HepG2 (cell line): ENCODE measurements around the gene ABCC8. TPM values are rescaled to one million over a fixed set of nuclear protein-coding genes. Genes with fewer than 3 reads are reported as not detected.

Source experiments
- FOXM1 ChIP-seq: sonication (generic); formaldehyde crosslinking; IDR thresholded peaks from 2 replicates; pipeline ENCODE4 v1.5.0; 2020; ENCODE audit warnings: missing genetic modification reagents
- IKZF5 ChIP-seq: IDR thresholded peaks from 2 replicates; pipeline ENCODE4 v1.6.1; 2018; ENCODE audit warnings: missing genetic modification reagents, mild to moderate bottlenecking, missing compliant biosample characterization
- JUND ChIP-seq: sonication (generic); formaldehyde crosslinking; IDR thresholded peaks from 2 replicates; pipeline ENCODE4 v1.8.0; 2022; ENCODE audit warnings: mild to moderate bottlenecking, missing genetic modification reagents
- MLLT10 ChIP-seq: sonication (generic); formaldehyde crosslinking; IDR thresholded peaks from 2 replicates; pipeline ENCODE4 v1.4.0; 2020; ENCODE audit warnings: missing genetic modification reagents
- NAIF1 ChIP-seq: sonication (generic); formaldehyde crosslinking; IDR thresholded peaks from 2 replicates; pipeline ENCODE4 v1.5.0; 2020; ENCODE audit warnings: mild to moderate bottlenecking, missing genetic modification reagents, borderline replicate concordance
- NFKB2 ChIP-seq: sonication (generic); formaldehyde crosslinking; IDR thresholded peaks from 2 replicates; pipeline ENCODE4 v1.4.0; 2020; ENCODE audit warnings: missing genetic modification reagents, borderline replicate concordance
- NFRKB ChIP-seq: fragments of 450-650 bp; IDR thresholded peaks from 2 replicates; pipeline ENCODE4 v1.6.1; 2017
- NR0B2 ChIP-seq: sonication (generic); formaldehyde crosslinking; IDR thresholded peaks from 2 replicates; pipeline ENCODE4 v1.4.0; 2020; ENCODE audit warnings: mild to moderate bottlenecking, missing genetic modification reagents
- PHF5A ChIP-seq: IDR thresholded peaks from one replicate; pipeline ENCODE4 v1.6.1; 2018; ENCODE audit warnings: low read depth, missing genetic modification reagents; ENCODE audit not compliant: unreplicated experiment
- POGK ChIP-seq: sonication (generic); formaldehyde crosslinking; conservative IDR thresholded peaks from 2 replicates; pipeline ENCODE4 v1.8.0; 2022; ENCODE audit warnings: mild to moderate bottlenecking, moderate library complexity, missing genetic modification reagents
- SIN3A ChIP-seq: IDR thresholded peaks from 2 replicates; pipeline ENCODE4 v1.6.1; 2011; ENCODE audit warnings: low read depth, mild to moderate bottlenecking, control low read depth, low read length, borderline replicate concordance
- SMAD1 ChIP-seq: sonication (generic); formaldehyde crosslinking; IDR thresholded peaks from 2 replicates; pipeline ENCODE4 v1.4.0; 2020; ENCODE audit warnings: missing genetic modification reagents, low read depth, mild to moderate bottlenecking, borderline replicate concordance
- SNAI1 ChIP-seq: sonication (generic); formaldehyde crosslinking; IDR thresholded peaks from 2 replicates; pipeline ENCODE4 v1.5.0; 2020; ENCODE audit warnings: mild to moderate bottlenecking, missing genetic modification reagents, borderline replicate concordance
- THAP11 ChIP-seq: IDR thresholded peaks from 2 replicates; pipeline ENCODE4 v1.6.1; 2016; ENCODE audit warnings: missing biosample characterization, missing genetic modification reagents
- ZFP36L1 ChIP-seq: sonication (generic); formaldehyde crosslinking; IDR thresholded peaks from 2 replicates; pipeline ENCODE4 v1.8.0; 2022; ENCODE audit warnings: mild to moderate bottlenecking, missing genetic modification reagents, moderate library complexity
- ZFP62 ChIP-seq: sonication (generic); formaldehyde crosslinking; IDR thresholded peaks from 2 replicates; pipeline ENCODE4 v1.4.0; 2020; ENCODE audit warnings: missing genetic modification reagents
- ZMAT5 ChIP-seq: sonication (generic); formaldehyde crosslinking; IDR thresholded peaks from 2 replicates; pipeline ENCODE4 v1.5.0; 2020; ENCODE audit warnings: mild to moderate bottlenecking, low read depth, missing genetic modification reagents, borderline replicate concordance
- ZNF501 ChIP-seq: sonication (generic); formaldehyde crosslinking; IDR thresholded peaks from 2 replicates; pipeline ENCODE4 v1.5.1; 2020; ENCODE audit warnings: mild to moderate bottlenecking, moderate library complexity, missing genetic modification reagents
- ZNF549 ChIP-seq: sonication (generic); formaldehyde crosslinking; IDR thresholded peaks from 2 replicates; pipeline ENCODE4 v1.5.0; 2020; ENCODE audit warnings: missing genetic modification reagents
- ZNF75D ChIP-seq: sonication (generic); formaldehyde crosslinking; IDR thresholded peaks from 2 replicates; pipeline ENCODE4 v1.8.1; 2023; ENCODE audit warnings: missing genetic modification reagents, mild to moderate bottlenecking, borderline replicate concordance
- ZNF790 ChIP-seq: sonication (generic); formaldehyde crosslinking; IDR thresholded peaks from 2 replicates; pipeline ENCODE4 v1.8.0; 2022; ENCODE audit warnings: missing genetic modification reagents, mild to moderate bottlenecking, borderline replicate concordance
- ZSCAN30 ChIP-seq: sonication (generic); formaldehyde crosslinking; IDR thresholded peaks from 2 replicates; pipeline ENCODE4 v1.5.0; 2020; ENCODE audit warnings: mild to moderate bottlenecking, missing genetic modification reagents
- polyA plus RNA-seq, 8 experiments: library from polyadenylated mRNA; depleted of rRNA in 3 of 8; stranded (reverse) in 7 of 8; unstranded in 1 of 8; fragments of >200 nt; fragmentation: Illumina TruSeq in 4 of 8; extraction: Trizol in 4 of 8; gene quantifications; 2 replicates each; pipeline versions ENCODE4 v1.2.1 to v1.2.3, GENCODE V29; 2011 to 2016; ENCODE audit warnings: low read depth in 4 of 8, missing spikeins in 1 of 8, mixed read lengths in 1 of 8; ENCODE audit not compliant: insufficient read depth in 1 of 8
- total RNA-seq, 5 experiments: library from RNA; depleted of rRNA; stranded (reverse); fragments of >200 nt; fragmentation: Illumina TruSeq; extraction: Trizol; gene quantifications; 2 replicates each; pipeline ENCODE4 v1.2.3, GENCODE V29; 2016; ENCODE audit warnings: low read depth in 1 of 5
- TF ChIP-seq, protein P1 (sequence below): sonication (generic); formaldehyde crosslinking; IDR thresholded peaks from 2 replicates; pipeline ENCODE4 v1.4.0; 2020; ENCODE audit warnings: low read depth, missing genetic modification reagents

The ABCC8 gene
- total and polyA plus RNA-seq, 2 of the 13 experiments (the other 11 are each of a cell fraction or from before 2014, with no cell fraction given) = not detected

- TF ChIP-seq IKZF5 (peak; percentile 22; the same call in 1 of the 2 replicates), JUND (CRISPR knock-in tag) (no peak), POGK (CRISPR knock-in tag) (peak; percentile 59; the same call in 1 of the 2 replicates), FOXM1 (CRISPR knock-in tag) (no peak), NFRKB (no peak), THAP11 (CRISPR knock-in tag) (0 out of 2 replicates have a peak, but pooled peaks have one; percentile 19), ZNF790 (CRISPR knock-in tag) (no peak), SNAI1 (CRISPR knock-in tag) (no peak), NR0B2 (CRISPR knock-in tag) (0 out of 2 replicates have a peak, but pooled peaks have one; percentile 18), ZMAT5 (no peak), SIN3A (no peak), PHF5A (CRISPR knock-in tag) (no peak), ZFP62 (CRISPR knock-in tag) (no peak), NFKB2 (CRISPR knock-in tag) (no peak; the same call in 1 of the 2 replicates), ZNF501 (0 out of 2 replicates have a peak, but pooled peaks have one; percentile 27), NAIF1 (no peak), ZFP36L1 (CRISPR knock-in tag) (no peak), ZNF75D (CRISPR knock-in tag) (no peak), MLLT10 (CRISPR knock-in tag) (no peak), ZSCAN30 (CRISPR knock-in tag) (no peak), ZNF549 (CRISPR knock-in tag) (no peak), SMAD1 (CRISPR knock-in tag) (no peak)
- TF ChIP-seq, protein P1, sequence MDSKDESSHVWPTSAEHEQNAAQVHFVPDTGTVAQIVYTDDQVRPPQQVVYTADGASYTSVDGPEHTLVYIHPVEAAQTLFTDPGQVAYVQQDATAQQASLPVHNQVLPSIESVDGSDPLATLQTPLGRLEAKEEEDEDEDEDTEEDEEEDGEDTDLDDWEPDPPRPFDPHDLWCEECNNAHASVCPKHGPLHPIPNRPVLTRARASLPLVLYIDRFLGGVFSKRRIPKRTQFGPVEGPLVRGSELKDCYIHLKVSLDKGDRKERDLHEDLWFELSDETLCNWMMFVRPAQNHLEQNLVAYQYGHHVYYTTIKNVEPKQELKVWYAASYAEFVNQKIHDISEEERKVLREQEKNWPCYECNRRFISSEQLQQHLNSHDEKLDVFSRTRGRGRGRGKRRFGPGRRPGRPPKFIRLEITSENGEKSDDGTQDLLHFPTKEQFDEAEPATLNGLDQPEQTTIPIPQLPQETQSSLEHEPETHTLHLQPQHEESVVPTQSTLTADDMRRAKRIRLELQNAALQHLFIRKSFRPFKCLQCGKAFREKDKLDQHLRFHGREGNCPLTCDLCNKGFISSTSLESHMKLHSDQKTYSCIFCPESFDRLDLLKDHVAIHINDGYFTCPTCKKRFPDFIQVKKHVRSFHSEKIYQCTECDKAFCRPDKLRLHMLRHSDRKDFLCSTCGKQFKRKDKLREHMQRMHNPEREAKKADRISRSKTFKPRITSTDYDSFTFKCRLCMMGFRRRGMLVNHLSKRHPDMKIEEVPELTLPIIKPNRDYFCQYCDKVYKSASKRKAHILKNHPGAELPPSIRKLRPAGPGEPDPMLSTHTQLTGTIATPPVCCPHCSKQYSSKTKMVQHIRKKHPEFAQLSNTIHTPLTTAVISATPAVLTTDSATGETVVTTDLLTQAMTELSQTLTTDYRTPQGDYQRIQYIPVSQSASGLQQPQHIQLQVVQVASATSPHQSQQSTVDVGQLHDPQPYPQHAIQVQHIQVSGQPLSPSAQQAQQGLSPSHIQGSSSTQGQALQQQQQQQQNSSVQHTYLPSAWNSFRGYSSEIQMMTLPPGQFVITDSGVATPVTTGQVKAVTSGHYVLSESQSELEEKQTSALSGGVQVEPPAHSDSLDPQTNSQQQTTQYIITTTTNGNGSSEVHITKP (CRISPR knock-in tag) = no peak
These were observed 87.3 kb downstream of the ABCC8 start (continued) for GRCh38 chr11:17389211-17389956.
